T-helper 1 cell treated with Interleukin-12 subunit alpha and Interleukin-12 subunit beta and Interleukin-4 antibody, amounts not matched to agents 30 μg/mL and 1 μg/mL, for 36 hours (primary cell): ENCODE results near the gene FKBP1B.
"Not testable (repeated sequence)": the region's sequence is repeated elsewhere in the genome, so short reads cannot be mapped to it uniquely, and the experiment has no call there.

Source experiments
- H3K27ac Mint-ChIP-seq: one replicate; pipeline ENCODE4 v1.8.0; 2021; ENCODE audit warnings: mild to moderate bottlenecking, mixed read lengths
- H3K27me3 Mint-ChIP-seq: one replicate; pipeline ENCODE4 v1.8.0; 2021; ENCODE audit warnings: low read depth, mixed read lengths
- H3K36me3 Mint-ChIP-seq: one replicate; pipeline ENCODE4 v1.8.0; 2021; ENCODE audit warnings: low read depth, mixed read lengths
- H3K4me1 Mint-ChIP-seq: one replicate; pipeline ENCODE4 v1.8.0; 2021; ENCODE audit warnings: low read depth, mixed read lengths
- H3K4me3 Mint-ChIP-seq: one replicate; pipeline ENCODE4 v1.8.0; 2021; ENCODE audit warnings: mild to moderate bottlenecking, moderate library complexity, mixed read lengths
- H3K9me3 Mint-ChIP-seq: one replicate; pipeline ENCODE4 v1.8.0; 2021; ENCODE audit warnings: mixed read lengths

FKBP1B gene

GRCh38 chr2:24088821-24089359 lies 39.3 kb downstream of the FKBP1B start:
- Mint-ChIP-seq H3K9me3 (peaks cover 4% of the 10 kb centered on the region), H3K4me1 (peaks cover 11% of the 10 kb centered on the region), H3K27me3 (no peaks in the 10 kb centered on the region), H3K27ac (no peak overlapping the region), H3K36me3 (peaks cover 5% of the 10 kb centered on the region), H3K4me3 (no peak overlapping the region)

- H3K27ac Mint-ChIP-seq, H3K4me1 Mint-ChIP-seq, H3K9me3 Mint-ChIP-seq, H3K4me3 Mint-ChIP-seq, H3K27me3 Mint-ChIP-seq: not testable (repeated sequence)
- H3K36me3 Mint-ChIP-seq = peaks cover 19% of the 10 kb centered on the region
Measured at GRCh38 chr2:24093270-24093669, 43.7 kb downstream of the FKBP1B start.

- H3K4me1 Mint-ChIP-seq, H3K4me3 Mint-ChIP-seq, H3K27ac Mint-ChIP-seq, H3K27me3 Mint-ChIP-seq: not testable (repeated sequence)
- peaks cover 20% of the 10 kb centered on the region for H3K36me3 Mint-ChIP-seq
- H3K9me3 Mint-ChIP-seq = peaks cover 13% of the 10 kb centered on the region
Measured at GRCh38 chr2:24095171-24095677, 45.7 kb downstream of the FKBP1B start.

- not testable (repeated sequence) for H3K4me3 Mint-ChIP-seq, H3K27ac Mint-ChIP-seq, H3K27me3 Mint-ChIP-seq, H3K4me1 Mint-ChIP-seq
- peaks cover 15% of the 10 kb centered on the region for H3K9me3 Mint-ChIP-seq
- H3K36me3 Mint-ChIP-seq = peaks cover 14% of the 10 kb centered on the region
Measured at GRCh38 chr2:24100732-24101131, 51.2 kb downstream of the FKBP1B start.

GRCh38 chr2:24101992-24102391 lies 52.5 kb downstream of the FKBP1B start:
- H3K27me3 Mint-ChIP-seq = peaks cover 6% of the 10 kb centered on the region
- H3K4me3 Mint-ChIP-seq = no peak overlapping the region
- H3K36me3 Mint-ChIP-seq = peaks cover 12% of the 10 kb centered on the region
- no peak overlapping the region for H3K27ac Mint-ChIP-seq
- no peaks in the 10 kb centered on the region for H3K4me1 Mint-ChIP-seq
- peaks cover 23% of the 10 kb centered on the region for H3K9me3 Mint-ChIP-seq

- H3K36me3 Mint-ChIP-seq = peaks cover 10% of the 10 kb centered on the region
- peaks cover 8% of the 10 kb centered on the region for H3K27me3 Mint-ChIP-seq
- H3K4me3 Mint-ChIP-seq = no peak overlapping the region
- no peaks in the 10 kb centered on the region for H3K4me1 Mint-ChIP-seq
- H3K27ac Mint-ChIP-seq = no peak overlapping the region
- H3K9me3 Mint-ChIP-seq = peaks cover 27% of the 10 kb centered on the region
Measured at GRCh38 chr2:24102677-24103076, 53.1 kb downstream of the FKBP1B start.

GRCh38 chr2:24104110-24104650 lies 54.6 kb downstream of the FKBP1B start:
- peaks cover 31% of the 10 kb centered on the region for H3K9me3 Mint-ChIP-seq

GRCh38 chr2:24104906-24105305 lies 55.4 kb downstream of the FKBP1B start:
- H3K27ac Mint-ChIP-seq = no peak overlapping the region
- peaks cover 4% of the 10 kb centered on the region for H3K36me3 Mint-ChIP-seq
- H3K4me3 Mint-ChIP-seq = no peak overlapping the region
- H3K27me3 Mint-ChIP-seq = peaks cover 10% of the 10 kb centered on the region
- H3K9me3 Mint-ChIP-seq = peaks cover 32% of the 10 kb centered on the region
- H3K4me1 Mint-ChIP-seq = no peaks in the 10 kb centered on the region

More at GRCh38 chr2:24104110-24104650, 54.6 kb downstream of the FKBP1B start:
- Mint-ChIP-seq H3K4me3 (no peak overlapping the region), H3K36me3 (peaks cover 4% of the 10 kb centered on the region), H3K27ac (no peak overlapping the region), H3K27me3 (peaks cover 10% of the 10 kb centered on the region), H3K4me1 (no peaks in the 10 kb centered on the region)

- no peak overlapping the region for H3K4me3 Mint-ChIP-seq
- peaks cover 29% of the 10 kb centered on the region for H3K9me3 Mint-ChIP-seq
- H3K4me1 Mint-ChIP-seq = no peaks in the 10 kb centered on the region
- H3K27ac Mint-ChIP-seq = no peak overlapping the region
- peaks cover 4% of the 10 kb centered on the region for H3K36me3 Mint-ChIP-seq
- peaks cover 10% of the 10 kb centered on the region for H3K27me3 Mint-ChIP-seq
Measured at GRCh38 chr2:24105816-24106215, 56.3 kb downstream of the FKBP1B start.

GRCh38 chr2:24106786-24107185 lies 57.2 kb downstream of the FKBP1B start:
- Mint-ChIP-seq H3K27ac (no peak overlapping the region), H3K9me3 (peaks cover 29% of the 10 kb centered on the region), H3K4me1 (no peaks in the 10 kb centered on the region)

GRCh38 chr2:24107336-24107735 lies 57.8 kb downstream of the FKBP1B start:
- peaks cover 2% of the 10 kb centered on the region for H3K36me3 Mint-ChIP-seq
- H3K4me1 Mint-ChIP-seq = no peaks in the 10 kb centered on the region
- H3K27me3 Mint-ChIP-seq = peaks cover 10% of the 10 kb centered on the region
- H3K9me3 Mint-ChIP-seq = peaks cover 29% of the 10 kb centered on the region
- H3K27ac Mint-ChIP-seq = no peak overlapping the region
- no peak overlapping the region for H3K4me3 Mint-ChIP-seq

More at GRCh38 chr2:24106786-24107185, 57.2 kb downstream of the FKBP1B start:
- Mint-ChIP-seq H3K4me3 (no peak overlapping the region), H3K36me3 (peaks cover 3% of the 10 kb centered on the region), H3K27me3 (peaks cover 10% of the 10 kb centered on the region)

GRCh38 chr2:24109431-24109830 lies 59.9 kb downstream of the FKBP1B start:
- H3K4me3 Mint-ChIP-seq, H3K27ac Mint-ChIP-seq: not testable (repeated sequence)
- peaks cover 29% of the 10 kb centered on the region for H3K9me3 Mint-ChIP-seq

GRCh38 chr2:24110660-24111303 lies 61.2 kb downstream of the FKBP1B start:
- Mint-ChIP-seq H3K9me3 (peaks cover 26% of the 10 kb centered on the region), H3K4me1 (no peaks in the 10 kb centered on the region), H3K27ac (no peak overlapping the region), H3K36me3 (peaks cover 2% of the 10 kb centered on the region), H3K4me3 (no peak overlapping the region), H3K27me3 (peaks cover 7% of the 10 kb centered on the region)

More at GRCh38 chr2:24109431-24109830, 59.9 kb downstream of the FKBP1B start:
- not testable (repeated sequence) for H3K4me1 Mint-ChIP-seq, H3K36me3 Mint-ChIP-seq
- H3K27me3 Mint-ChIP-seq = peaks cover 10% of the 10 kb centered on the region

- no peaks in the 10 kb centered on the region for H3K4me1 Mint-ChIP-seq
- no peak overlapping the region for H3K27ac Mint-ChIP-seq
- peaks cover 23% of the 10 kb centered on the region for H3K9me3 Mint-ChIP-seq
- no peak overlapping the region for H3K4me3 Mint-ChIP-seq
- H3K36me3 Mint-ChIP-seq = no peaks in the 10 kb centered on the region
- H3K27me3 Mint-ChIP-seq = peaks cover 4% of the 10 kb centered on the region
Measured at GRCh38 chr2:24111407-24111901, 61.9 kb downstream of the FKBP1B start.
